ENCODE data around the gene KCNE5. TPM values are rescaled to one million over a fixed set of nuclear protein-coding genes. Genes with fewer than 3 reads are reported as not detected.
"Not testable (repeated sequence)": the region's sequence is repeated elsewhere in the genome, so short reads cannot be mapped to it uniquely, and the experiment has no call there.

The KCNE5 gene, protein sequence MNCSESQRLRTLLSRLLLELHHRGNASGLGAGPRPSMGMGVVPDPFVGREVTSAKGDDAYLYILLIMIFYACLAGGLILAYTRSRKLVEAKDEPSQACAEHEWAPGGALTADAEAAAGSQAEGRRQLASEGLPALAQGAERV
- polyA plus RNA-seq, result not detected

DNA sequence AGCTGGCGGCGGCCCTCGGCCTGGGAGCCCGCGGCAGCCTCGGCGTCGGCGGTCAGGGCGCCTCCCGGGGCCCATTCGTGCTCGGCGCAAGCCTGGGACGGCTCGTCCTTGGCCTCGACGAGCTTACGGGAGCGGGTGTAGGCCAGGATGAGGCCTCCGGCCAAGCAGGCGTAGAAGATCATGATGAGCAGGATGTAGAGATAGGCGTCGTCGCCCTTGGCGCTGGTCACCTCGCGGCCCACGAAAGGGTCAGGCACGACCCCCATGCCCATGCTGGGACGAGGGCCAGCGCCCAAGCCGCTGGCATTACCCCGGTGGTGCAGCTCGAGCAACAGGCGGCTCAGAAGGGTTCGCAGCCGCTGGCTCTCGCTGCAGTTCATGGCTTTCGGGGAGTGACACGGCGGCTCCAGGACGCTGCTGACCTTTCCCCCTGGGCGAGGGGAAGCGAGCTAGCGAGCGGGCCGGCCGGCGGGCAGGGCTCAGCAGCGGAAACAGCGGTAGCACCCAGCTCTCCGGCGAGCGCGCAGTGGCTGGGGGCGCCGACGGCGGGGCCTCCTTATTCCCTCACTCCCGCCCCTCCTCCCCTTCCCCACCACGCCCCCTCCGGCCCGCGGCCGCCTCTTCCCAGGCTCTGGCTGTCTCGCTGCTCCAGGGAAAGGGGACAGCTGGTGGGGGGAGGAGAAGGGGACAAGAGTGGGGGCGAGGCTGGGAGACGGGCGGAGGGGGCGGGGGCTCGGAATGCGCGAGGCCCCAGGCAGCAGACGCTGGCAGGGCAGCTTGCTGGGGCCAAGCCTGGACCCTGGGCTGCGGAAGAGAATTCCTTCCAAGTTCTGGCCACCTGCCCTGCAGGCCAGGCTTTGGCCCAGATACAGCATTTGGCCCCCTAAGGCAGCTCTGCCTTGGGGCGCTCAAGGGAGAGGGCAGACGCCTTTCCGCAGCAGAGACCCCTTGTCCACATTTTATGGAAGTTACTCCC lies at the start of gene KCNE5:
Gene KCNE5 (minus strand): TSS at position 532 of the 976 bp plus-strand sequence. CDS start 152 bp downstream, at position 380.
- Mint-ChIP-seq H3K9me3 (peaks cover 0 to 4% (median 0%) of the 10 kb centered on the region in 3 donors), H3K4me3 (no peak within 1 kb of the TSS), H3K27me3 (no peaks in the 10 kb centered on the region), H3K4me1 (peaks cover 0 to 2% (median 0%) of the 10 kb centered on the region in 3 donors), H3K36me3 (no peaks in the 10 kb centered on the region), H3K27ac (no peak within 1 kb of the TSS)

DNA sequence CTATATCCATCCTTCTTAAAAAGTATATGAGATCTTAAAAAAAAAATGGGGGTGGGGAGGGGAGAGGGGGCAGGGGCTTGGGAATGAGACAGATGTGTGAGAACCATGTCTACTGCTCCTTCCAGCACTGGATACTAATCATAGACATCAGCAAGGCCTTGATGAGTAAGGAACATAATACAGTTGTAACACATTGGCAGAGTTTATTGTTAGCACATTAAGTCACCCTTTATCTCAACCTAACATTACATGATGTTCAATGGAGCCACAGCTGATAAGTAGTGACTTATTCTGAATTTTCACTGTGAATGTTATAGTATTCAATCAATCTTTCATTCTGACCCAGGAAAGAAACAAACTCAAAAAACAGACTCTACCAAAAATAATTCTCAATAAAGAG lies 47.3 kb upstream of the KCNE5 start:
- peaks cover 4% of the 10 kb centered on the region for H3K36me3 Mint-ChIP-seq
- H3K4me3 Mint-ChIP-seq, result no peak overlapping the region
- H3K4me1 Mint-ChIP-seq, result no peaks in the 10 kb centered on the region
- H3K9me3 Mint-ChIP-seq, result no peaks in the 10 kb centered on the region
- H3K27ac Mint-ChIP-seq, result no peak overlapping the region
- H3K27me3 Mint-ChIP-seq, result no peaks in the 10 kb centered on the region

DNA sequence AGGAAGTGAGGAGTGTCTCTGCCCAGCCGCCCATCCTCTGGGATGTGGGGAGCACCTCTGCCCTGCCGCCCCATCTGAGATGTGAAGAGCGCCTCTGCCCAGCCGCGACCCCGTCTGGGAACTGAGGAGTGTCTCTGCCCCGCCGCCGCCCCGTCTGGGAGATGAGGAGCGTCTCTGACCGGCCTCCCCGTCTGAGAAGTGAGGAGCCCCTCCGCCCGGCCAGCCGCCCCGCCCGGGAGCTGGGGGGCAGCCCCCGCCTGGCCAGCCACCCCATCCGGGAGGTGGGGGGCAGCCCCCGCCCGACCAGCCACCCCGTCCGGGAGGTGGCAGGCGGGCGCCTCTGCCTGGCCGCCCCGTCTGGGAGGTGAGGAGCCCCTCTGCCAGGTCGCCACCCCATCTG lies 46.2 kb upstream of the KCNE5 start:
- not testable (repeated sequence) for H3K27me3 Mint-ChIP-seq, H3K36me3 Mint-ChIP-seq, H3K9me3 Mint-ChIP-seq, H3K27ac Mint-ChIP-seq, H3K4me3 Mint-ChIP-seq, H3K4me1 Mint-ChIP-seq

DNA sequence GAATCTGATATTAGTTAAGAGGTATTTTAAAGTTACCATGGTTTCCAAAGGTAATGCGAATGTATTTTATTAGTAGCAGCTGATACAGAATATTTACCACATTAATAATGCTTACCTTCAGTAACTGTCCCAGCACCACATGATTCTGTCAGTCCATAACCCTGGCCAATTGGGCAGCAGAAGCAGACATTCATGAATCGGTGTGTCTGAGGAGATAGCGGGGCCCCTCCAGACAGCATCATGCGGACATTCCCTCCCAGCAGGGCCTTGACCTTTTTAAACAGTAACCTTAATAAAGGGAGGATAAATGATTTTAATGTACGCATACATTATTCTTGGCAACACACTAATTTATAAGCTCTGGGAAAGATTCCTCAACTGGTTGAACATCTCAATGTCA lies 43.0 kb upstream of the KCNE5 start:
- H3K27me3 Mint-ChIP-seq, result no peaks in the 10 kb centered on the region
- H3K9me3 Mint-ChIP-seq, result no peaks in the 10 kb centered on the region
- no peaks in the 10 kb centered on the region for H3K4me1 Mint-ChIP-seq
- no peak overlapping the region for H3K4me3 Mint-ChIP-seq
- H3K27ac Mint-ChIP-seq, result no peak overlapping the region
- peaks cover 3% of the 10 kb centered on the region for H3K36me3 Mint-ChIP-seq

DNA sequence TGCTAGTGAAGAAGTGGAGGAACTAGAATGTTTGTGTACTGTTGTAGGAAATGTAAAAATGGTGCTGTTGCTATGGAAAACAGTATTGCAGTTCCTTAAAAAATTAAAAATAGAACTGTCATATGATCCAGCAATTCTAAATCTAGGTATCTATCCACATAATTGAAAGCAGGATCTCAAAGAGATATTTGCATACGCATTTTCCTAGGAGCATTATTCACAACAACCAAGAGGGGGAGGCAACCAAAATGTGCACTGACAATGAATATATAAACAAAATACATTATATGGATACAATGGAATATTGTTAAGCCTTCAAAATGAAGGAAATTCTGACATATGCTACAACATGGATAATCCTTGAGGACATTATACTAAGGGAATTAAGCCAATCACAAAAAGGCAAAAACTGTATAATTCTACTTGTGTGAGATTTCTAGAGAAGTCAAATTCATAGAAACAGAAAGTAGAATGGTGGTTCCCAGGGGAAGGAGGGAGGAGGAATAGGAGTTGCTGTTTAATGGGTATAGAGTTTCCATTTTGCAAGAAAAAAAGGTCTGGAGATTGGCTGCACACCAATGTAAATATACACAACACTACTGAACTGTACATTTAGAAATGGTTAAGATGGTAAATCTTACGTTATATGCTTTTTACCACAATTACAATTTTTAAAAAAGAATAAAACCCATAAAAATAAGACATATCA lies 35.6 kb upstream of the KCNE5 start:
- peaks cover 9% of the 10 kb centered on the region for H3K36me3 Mint-ChIP-seq
- H3K27ac Mint-ChIP-seq, result no peak overlapping the region
- peaks cover 0 to 1% (median 0%) of the 10 kb centered on the region in 3 donors for H3K4me1 Mint-ChIP-seq
- H3K9me3 Mint-ChIP-seq, result peaks cover 0 to 4% (median 3%) of the 10 kb centered on the region in 3 donors
- no peak overlapping the region for H3K4me3 Mint-ChIP-seq
- no peaks in the 10 kb centered on the region for H3K27me3 Mint-ChIP-seq

DNA sequence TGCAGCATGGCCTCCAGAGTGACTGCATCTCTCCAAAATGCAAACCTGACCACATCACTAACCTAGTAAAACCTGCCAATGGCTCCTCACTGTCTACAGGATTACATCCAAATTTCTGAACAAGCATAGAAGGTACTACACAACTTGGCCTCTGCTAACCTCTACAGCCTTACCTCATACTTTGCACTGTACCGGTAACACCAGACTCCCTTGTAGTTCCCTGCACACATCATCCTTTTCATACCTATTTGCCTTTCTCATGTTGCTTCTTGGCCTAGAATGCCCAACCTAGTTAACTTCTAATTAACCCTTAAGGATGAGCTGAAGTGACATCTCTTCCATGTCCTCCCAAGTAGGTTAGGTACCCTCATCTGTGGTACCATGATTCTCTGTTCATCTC lies 33.4 kb upstream of the KCNE5 start:
- Mint-ChIP-seq H3K27ac (no peak overlapping the region), H3K4me3 (no peak overlapping the region), H3K9me3 (peaks cover 0 to 4% (median 3%) of the 10 kb centered on the region in 3 donors), H3K36me3 (peaks cover 10% of the 10 kb centered on the region), H3K4me1 (peaks cover 0 to 6% (median 0%) of the 10 kb centered on the region in 3 donors), H3K27me3 (no peaks in the 10 kb centered on the region)

DNA sequence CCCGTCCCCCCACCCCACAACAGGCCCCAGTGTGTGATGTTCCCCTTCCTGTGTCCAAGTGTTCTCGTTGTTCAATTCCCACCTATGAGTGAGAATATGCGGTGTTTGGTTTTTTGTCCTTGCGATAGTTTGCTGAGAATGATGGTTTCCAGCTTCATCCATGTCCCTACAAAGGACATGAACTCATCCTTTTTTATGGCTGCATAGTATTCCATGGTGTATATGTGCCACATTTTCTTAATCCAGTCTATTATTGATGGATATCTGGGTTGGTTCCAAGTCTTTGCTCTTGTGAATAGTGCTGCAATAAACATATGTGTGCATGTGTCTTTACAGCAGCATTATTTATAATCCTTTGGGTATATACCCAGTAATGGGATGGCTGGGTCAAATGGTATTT lies 32.4 kb upstream of the KCNE5 start:
- not testable (repeated sequence) for H3K4me1 Mint-ChIP-seq, H3K9me3 Mint-ChIP-seq, H3K27ac Mint-ChIP-seq, H3K27me3 Mint-ChIP-seq, H3K4me3 Mint-ChIP-seq
- H3K36me3 Mint-ChIP-seq, result peaks cover 10% of the 10 kb centered on the region

DNA sequence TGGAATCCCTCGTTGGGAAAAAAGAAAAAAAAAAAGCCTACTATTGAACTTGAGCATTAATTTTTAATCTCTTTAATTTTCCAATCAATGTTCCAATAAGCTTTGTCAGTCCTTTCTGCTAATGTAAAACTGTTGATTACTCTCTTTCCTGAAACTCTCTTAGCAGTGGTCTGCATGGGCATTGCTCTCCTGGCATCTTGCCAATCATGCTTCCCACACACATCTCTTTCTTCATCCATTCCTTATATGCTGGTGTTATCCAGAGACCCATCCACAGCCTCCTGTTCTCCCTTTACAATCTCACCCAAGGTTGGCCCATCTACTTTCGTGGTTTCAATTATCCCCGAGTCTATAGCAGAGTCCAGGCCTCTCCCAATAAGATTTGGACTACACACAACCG lies 31.8 kb upstream of the KCNE5 start:
- no peaks in the 10 kb centered on the region for H3K27me3 Mint-ChIP-seq
- H3K4me3 Mint-ChIP-seq, result no peak overlapping the region
- peaks cover 10% of the 10 kb centered on the region for H3K36me3 Mint-ChIP-seq
- peaks cover 0 to 4% (median 3%) of the 10 kb centered on the region in 3 donors for H3K9me3 Mint-ChIP-seq
- peaks cover 0 to 6% (median 0%) of the 10 kb centered on the region in 3 donors for H3K4me1 Mint-ChIP-seq
- H3K27ac Mint-ChIP-seq, result no peak overlapping the region

DNA sequence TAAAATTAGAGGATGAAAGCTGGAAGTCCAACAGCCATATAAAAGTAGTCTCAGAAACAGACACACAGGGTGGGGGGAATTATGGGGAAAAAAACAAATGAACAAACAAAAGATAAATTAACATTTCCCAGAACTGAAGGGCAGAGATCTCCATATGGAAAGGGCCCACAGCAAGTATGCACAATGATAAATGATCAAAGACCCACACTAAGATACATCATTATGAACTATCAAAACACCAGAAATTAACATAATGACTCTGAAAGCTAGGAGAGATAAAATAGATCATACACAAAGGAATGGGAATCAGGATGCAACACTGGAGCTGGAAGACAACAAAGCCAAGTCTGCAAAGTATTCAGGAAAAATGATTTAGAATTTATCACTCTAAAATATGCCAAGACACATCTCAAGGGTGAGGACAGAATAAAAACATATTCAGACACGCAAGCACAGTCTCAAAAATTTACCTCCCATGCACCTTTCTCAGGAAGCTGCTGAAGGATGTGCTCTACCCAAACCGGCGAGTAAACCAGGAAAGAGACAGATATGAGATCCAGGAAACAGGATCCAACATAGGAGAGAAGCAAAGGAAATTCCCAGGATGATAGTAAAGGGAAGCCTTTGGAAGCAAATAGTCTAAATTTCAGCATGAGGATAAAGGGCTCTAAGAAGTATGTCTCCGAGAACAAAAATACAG lies 30.7 kb upstream of the KCNE5 start:
- no peak overlapping the region for H3K27ac Mint-ChIP-seq
- peaks cover 0 to 4% (median 0%) of the 10 kb centered on the region in 3 donors for H3K4me1 Mint-ChIP-seq
- H3K9me3 Mint-ChIP-seq, result peaks cover 0 to 4% (median 3%) of the 10 kb centered on the region in 3 donors
- peaks cover 10% of the 10 kb centered on the region for H3K36me3 Mint-ChIP-seq
- no peaks in the 10 kb centered on the region for H3K27me3 Mint-ChIP-seq
- H3K4me3 Mint-ChIP-seq, result no peak overlapping the region

DNA sequence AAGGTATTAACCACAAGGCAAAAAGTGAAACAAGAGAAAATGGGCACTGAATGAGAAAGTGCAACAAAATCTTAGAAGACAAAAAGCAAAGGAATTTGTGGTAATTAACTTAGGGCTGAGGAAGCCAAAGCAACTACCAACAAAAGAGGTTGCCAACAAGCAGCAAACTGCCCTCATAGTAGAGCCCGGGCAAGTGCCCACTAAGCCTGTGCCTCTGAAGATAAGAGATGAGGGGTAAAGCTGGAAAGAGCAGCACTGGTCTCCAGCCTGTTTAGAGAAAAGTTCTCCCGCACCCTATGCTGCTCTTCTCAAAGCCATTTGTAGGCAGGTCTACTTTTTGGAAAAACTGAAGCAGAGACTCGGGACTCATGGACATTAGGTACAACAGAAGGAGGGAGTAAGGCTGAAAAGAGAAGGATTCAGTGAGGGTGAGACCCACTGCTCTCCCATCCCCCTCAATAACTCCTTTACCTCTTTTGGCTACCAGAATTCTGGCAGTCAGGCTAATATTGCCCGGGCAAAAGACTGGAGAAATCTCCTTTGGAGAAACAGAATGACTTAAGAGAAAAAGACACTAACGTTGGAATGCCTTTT lies 29.6 kb upstream of the KCNE5 start:
- Mint-ChIP-seq H3K36me3 (peaks cover 10% of the 10 kb centered on the region), H3K27ac (peak overlapping the region in 1 of 3 donors; percentile 91), H3K4me1 (peaks cover 0 to 4% (median 0%) of the 10 kb centered on the region in 3 donors), H3K4me3 (no peak overlapping the region), H3K9me3 (peaks cover 0 to 4% (median 3%) of the 10 kb centered on the region in 3 donors), H3K27me3 (no peaks in the 10 kb centered on the region)

DNA sequence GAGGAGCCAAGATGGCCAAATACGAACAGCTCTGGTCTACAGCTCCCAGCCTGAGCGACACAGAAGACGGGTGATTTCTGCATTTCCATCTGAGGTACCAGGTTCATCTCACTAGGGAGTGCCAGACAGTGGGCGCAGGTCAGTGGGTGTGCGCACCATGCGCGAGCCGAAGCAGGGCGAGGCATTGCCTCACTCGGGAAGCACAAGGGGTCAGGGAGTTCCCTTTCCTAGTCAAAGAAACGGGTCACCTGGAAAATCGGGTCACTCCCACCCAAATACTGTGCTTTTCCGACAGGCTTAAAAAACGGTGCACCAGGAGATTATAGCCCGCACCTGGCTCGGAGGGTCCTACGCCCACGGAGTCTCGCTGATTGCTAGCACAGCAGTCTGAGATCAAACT lies 19.7 kb upstream of the KCNE5 start:
- H3K36me3 Mint-ChIP-seq, H3K27ac Mint-ChIP-seq, H3K4me3 Mint-ChIP-seq, H3K27me3 Mint-ChIP-seq, H3K9me3 Mint-ChIP-seq, H3K4me1 Mint-ChIP-seq: not testable (repeated sequence)

DNA sequence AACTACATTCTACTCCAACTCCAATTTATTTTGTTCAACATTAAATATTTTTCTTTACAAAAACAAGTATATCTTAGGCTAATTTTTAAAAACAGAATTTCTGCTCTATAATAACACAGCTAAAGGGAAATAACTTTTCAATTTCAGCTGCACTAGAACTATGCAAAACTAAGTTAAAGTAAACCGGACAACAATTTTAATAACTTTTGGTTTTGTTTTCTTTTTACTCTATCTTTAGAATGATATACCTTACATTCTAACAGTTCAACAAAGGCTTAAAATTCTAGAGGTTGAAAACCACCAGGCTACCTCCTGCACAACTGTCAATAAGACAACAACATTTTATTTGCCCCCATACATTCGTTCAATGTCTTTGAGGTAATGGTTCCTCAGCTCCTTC lies 18.7 kb upstream of the KCNE5 start:
- Mint-ChIP-seq H3K9me3 (no peaks in the 10 kb centered on the region), H3K4me3 (peak overlapping the region in 1 of 4 donors; percentile 17), H3K36me3 (peaks cover 5% of the 10 kb centered on the region), H3K4me1 (peaks cover 0 to 4% (median 2%) of the 10 kb centered on the region in 3 donors), H3K27me3 (no peaks in the 10 kb centered on the region), H3K27ac (no peak overlapping the region)

DNA sequence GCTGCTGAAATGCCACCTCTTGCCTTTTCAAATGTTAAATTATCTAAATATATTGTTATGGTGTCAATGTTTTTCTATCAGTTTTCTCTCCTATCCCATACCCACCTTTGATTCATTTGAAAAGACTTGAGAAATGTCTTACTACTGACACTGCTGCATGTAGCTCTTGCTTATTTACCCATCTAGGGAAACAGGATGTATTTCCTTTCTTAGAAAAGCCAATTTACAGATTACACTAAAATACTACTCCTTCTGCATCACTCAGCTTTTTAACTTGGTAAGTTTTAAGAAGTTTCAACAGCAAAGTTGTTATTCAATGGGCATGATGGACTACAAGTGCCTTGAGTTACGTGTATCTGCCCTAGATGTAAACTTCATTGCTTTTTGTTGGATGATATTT lies 13.2 kb upstream of the KCNE5 start:
- no peak overlapping the region for H3K4me3 Mint-ChIP-seq
- H3K27ac Mint-ChIP-seq, result no peak overlapping the region
- peaks cover 0 to 3% (median 0%) of the 10 kb centered on the region in 3 donors for H3K4me1 Mint-ChIP-seq
- H3K27me3 Mint-ChIP-seq, result no peaks in the 10 kb centered on the region
- peaks cover 9% of the 10 kb centered on the region for H3K36me3 Mint-ChIP-seq
- H3K9me3 Mint-ChIP-seq, result no peaks in the 10 kb centered on the region

DNA sequence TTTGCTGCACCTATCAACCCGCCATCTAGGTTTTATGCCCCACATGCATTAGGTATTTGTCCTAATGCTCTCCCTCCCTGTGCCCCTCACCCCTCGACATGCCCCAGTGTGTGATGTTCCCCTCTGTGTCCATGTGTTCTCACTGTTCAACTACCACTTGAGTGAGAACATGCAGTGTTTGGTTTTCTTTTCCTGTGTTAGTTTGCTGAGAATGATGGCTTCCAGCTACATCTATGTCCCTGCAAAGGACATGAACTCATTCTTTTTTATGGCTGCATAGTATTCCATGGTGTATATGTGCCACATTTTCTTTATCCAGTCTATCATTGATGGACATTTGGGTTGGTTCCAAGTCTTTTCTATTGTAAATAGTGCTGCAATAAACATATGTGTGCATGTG lies 12.5 kb upstream of the KCNE5 start:
- not testable (repeated sequence) for H3K4me1 Mint-ChIP-seq, H3K36me3 Mint-ChIP-seq, H3K9me3 Mint-ChIP-seq, H3K4me3 Mint-ChIP-seq, H3K27me3 Mint-ChIP-seq
- peak overlapping the region in 1 of 3 donors; percentile 28 for H3K27ac Mint-ChIP-seq
